CD8-positive, alpha-beta memory T cell (primary cell): ENCODE measurements around the gene STAP2. TPM values are rescaled to one million over a fixed set of nuclear protein-coding genes. Genes with fewer than 3 reads are reported as not detected.
"Not testable (repeated sequence)": the region's sequence is repeated elsewhere in the genome, so short reads cannot be mapped to it uniquely, and the experiment has no call there.

Experiments
- CTCF ChIA-PET: fragments of 350-600 bp; sonication (Branson Sonifier 250); formaldehyde crosslinking; loops from one replicate; lab custom pipeline; 2021; ENCODE audit warnings: antibody characterized with exemption; lab: Charles Lee
- POLR2A ChIA-PET: fragments of 350-600 bp; sonication (Branson Sonifier 250); formaldehyde crosslinking; loops from one replicate; lab custom pipeline; 2021; ENCODE audit warnings: antibody characterized with exemption; lab: Charles Lee
- DNase-seq, 5 donors: peaks; one replicate each; pipeline versions ENCODE4 v3.0.0 to v3.0.0-alpha.2; 2020 to 2022; ENCODE audit warnings: mixed read lengths in 1 of 5
- H3K27ac ChIP-seq: one replicate; pipeline ENCODE4 v1.7.0; 2013; ENCODE audit warnings: low read depth, mild to moderate bottlenecking, low read length, moderate library complexity
- H3K27me3 ChIP-seq: 2 replicates; pipeline ENCODE4 v1.7.0; 2013; ENCODE audit warnings: low read length, mild to moderate bottlenecking; ENCODE audit not compliant: insufficient read depth, poor library complexity, severe bottlenecking
- H3K36me3 ChIP-seq: 2 replicates; pipeline ENCODE4 v1.7.0; 2013; ENCODE audit warnings: mild to moderate bottlenecking, low read length, moderate library complexity; ENCODE audit not compliant: insufficient read depth
- H3K4me1 ChIP-seq: 2 replicates; pipeline ENCODE4 v1.7.0; 2013; ENCODE audit warnings: mild to moderate bottlenecking, low read length, moderate library complexity; ENCODE audit not compliant: insufficient read depth
- H3K4me3 ChIP-seq: 2 replicates; pipeline ENCODE4 v1.7.0; 2013; ENCODE audit warnings: mild to moderate bottlenecking, low read length
- H3K9me3 ChIP-seq: 2 replicates; pipeline ENCODE4 v1.7.0; 2013; ENCODE audit warnings: mild to moderate bottlenecking, low read length
- H3K27ac Mint-ChIP-seq, 8 donors: one replicate each; pipeline ENCODE4 v1.8.0; 2020 to 2021; ENCODE audit warnings: mixed read lengths in 8 of 8, mild to moderate bottlenecking in 6 of 8, inconsistent platforms in 3 of 8, moderate library complexity in 3 of 8
- H3K27me3 Mint-ChIP-seq, 2 donors: one replicate each; pipeline ENCODE4 v1.8.0; 2020 to 2021; ENCODE audit warnings: mixed read lengths in 2 of 2, mild to moderate bottlenecking in 1 of 2, moderate library complexity in 1 of 2
- H3K36me3 Mint-ChIP-seq, 3 donors: one replicate each; pipeline ENCODE4 v1.8.0; 2020 to 2021; ENCODE audit warnings: mixed read lengths in 3 of 3, inconsistent platforms in 1 of 3, mild to moderate bottlenecking in 1 of 3
- H3K4me1 Mint-ChIP-seq, 3 donors: one replicate each; pipeline ENCODE4 v1.8.0; 2020 to 2021; ENCODE audit warnings: mixed read lengths in 3 of 3, inconsistent platforms in 1 of 3, mild to moderate bottlenecking in 1 of 3
- H3K4me3 Mint-ChIP-seq, 7 donors: one replicate each; pipeline ENCODE4 v1.8.0; 2020 to 2021; ENCODE audit warnings: mixed read lengths in 7 of 7, mild to moderate bottlenecking in 6 of 7, moderate library complexity in 4 of 7, inconsistent platforms in 2 of 7
- H3K9me3 Mint-ChIP-seq, 5 donors: one replicate each; pipeline ENCODE4 v1.8.0; 2020 to 2022; ENCODE audit warnings: mixed read lengths in 5 of 5, mild to moderate bottlenecking in 3 of 5, moderate library complexity in 2 of 5, inconsistent platforms in 1 of 5
- polyA plus RNA-seq: library from polyadenylated mRNA; unstranded; fragments of 300-500 nt; fragmentation: Illumina TruSeq; gene quantifications from one replicate; pipeline ENCODE4 v1.2.3, GENCODE V29; 2021
- total RNA-seq, 2 experiments: library from RNA; stranded (reverse); gene quantifications; one replicate each; pipeline ENCODE4 v1.2.3, GENCODE V29; 2021

Gene STAP2
- total and polyA plus RNA-seq, 3 experiments from 2014 or later = 1.8 to 6.1 (median 3.9) TPM

DNA sequence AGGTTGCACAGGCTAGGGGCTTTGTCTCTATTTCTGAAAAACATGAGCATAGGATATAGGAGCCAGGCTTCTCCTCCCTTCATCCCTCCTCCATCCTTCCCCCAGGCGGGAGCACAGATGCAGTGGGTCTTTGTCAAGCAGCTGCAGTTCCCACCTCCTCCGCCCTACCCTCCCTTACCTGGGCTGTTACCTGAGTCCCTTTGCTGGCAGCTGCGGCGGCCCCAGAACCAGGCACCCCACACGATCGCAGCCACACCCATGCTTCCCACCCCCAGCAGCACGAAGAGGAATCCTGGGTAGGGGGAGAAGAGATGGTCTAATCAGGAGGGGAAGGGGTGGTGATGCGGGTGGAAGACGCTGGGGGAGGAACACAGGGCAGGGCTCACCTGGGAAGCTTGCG is 44.2 kb downstream of the STAP2 start:
- Histone ChIP-seq H3K36me3 (no peaks in the 10 kb centered on the region), H3K9me3 (no peaks in the 10 kb centered on the region), H3K4me3 (no peak overlapping the region), H3K4me1 (no peaks in the 10 kb centered on the region), H3K27ac (no peak overlapping the region), H3K27me3 (no peaks in the 10 kb centered on the region)
- Mint-ChIP-seq H3K36me3 (peaks cover 0 to 10% (median 2%) of the 10 kb centered on the region in 3 donors), H3K4me3 (no peak overlapping the region), H3K27ac (no peak overlapping the region), H3K4me1 (peaks cover 2 to 4% (median 4%) of the 10 kb centered on the region in 3 donors), H3K27me3 (no peaks in the 10 kb centered on the region), H3K9me3 (no peaks in the 10 kb centered on the region)
- POLR2A ChIA-PET = interaction anchor here (0.7 kb wide), 1 partner anchor 213 kb away, joined by 3 read pairs; no protein-coding TSS in a partner anchor
- DNase-seq = no peak
- CTCF ChIA-PET = no interaction called here

GRCh38 chr19:4292515-4292914 is 46.1 kb downstream of the STAP2 start:
- no peak for DNase-seq
- Mint-ChIP-seq H3K9me3 (no peaks in the 10 kb centered on the region), H3K27ac (no peak overlapping the region), H3K4me1 (no peaks in the 10 kb centered on the region), H3K4me3 (no peak overlapping the region), H3K36me3 (peaks cover 0 to 10% (median 0%) of the 10 kb centered on the region in 3 donors), H3K27me3 (peaks cover 0 to 6% of the 10 kb centered on the region in 2 donors)
- H3K4me3 ChIP-seq = no peak overlapping the region
- no peaks in the 10 kb centered on the region for H3K4me1 ChIP-seq
- no peak overlapping the region for H3K27ac ChIP-seq
- no peaks in the 10 kb centered on the region for H3K9me3 ChIP-seq
- POLR2A ChIA-PET = no interaction called here
- no peaks in the 10 kb centered on the region for H3K27me3 ChIP-seq
- H3K36me3 ChIP-seq = no peaks in the 10 kb centered on the region
- CTCF ChIA-PET = no interaction called here

GRCh38 chr19:4291184-4291732 is 47.4 kb downstream of the STAP2 start:
- Histone ChIP-seq H3K4me1 (no peaks in the 10 kb centered on the region), H3K9me3 (no peaks in the 10 kb centered on the region), H3K27ac (no peak overlapping the region), H3K4me3 (no peak overlapping the region), H3K27me3 (no peaks in the 10 kb centered on the region), H3K36me3 (no peaks in the 10 kb centered on the region)
- ChIA-PET CTCF (no interaction called here), POLR2A (no interaction called here)
- Mint-ChIP-seq H3K27ac (no peak overlapping the region), H3K27me3 (peaks cover 0 to 6% of the 10 kb centered on the region in 2 donors), H3K4me1 (no peaks in the 10 kb centered on the region), H3K36me3 (peaks cover 0 to 10% (median 0%) of the 10 kb centered on the region in 3 donors), H3K4me3 (no peak overlapping the region), H3K9me3 (no peaks in the 10 kb centered on the region)
- no peak for DNase-seq

- Histone ChIP-seq H3K27ac (no peak overlapping the region), H3K36me3 (no peaks in the 10 kb centered on the region), H3K9me3 (no peaks in the 10 kb centered on the region), H3K4me1 (no peaks in the 10 kb centered on the region), H3K27me3 (no peaks in the 10 kb centered on the region), H3K4me3 (no peak overlapping the region)
- Mint-ChIP-seq H3K36me3 (peaks cover 0 to 5% (median 0%) of the 10 kb centered on the region in 3 donors), H3K9me3 (no peaks in the 10 kb centered on the region), H3K4me1 (no peaks in the 10 kb centered on the region), H3K27ac (no peak overlapping the region), H3K4me3 (no peak overlapping the region), H3K27me3 (peaks cover 0 to 6% of the 10 kb centered on the region in 2 donors)
- POLR2A ChIA-PET = no interaction called here
- DNase-seq = no peak
- CTCF ChIA-PET = no interaction called here
Measured at GRCh38 chr19:4288091-4288777, 50.4 kb downstream of the STAP2 start.

DNA sequence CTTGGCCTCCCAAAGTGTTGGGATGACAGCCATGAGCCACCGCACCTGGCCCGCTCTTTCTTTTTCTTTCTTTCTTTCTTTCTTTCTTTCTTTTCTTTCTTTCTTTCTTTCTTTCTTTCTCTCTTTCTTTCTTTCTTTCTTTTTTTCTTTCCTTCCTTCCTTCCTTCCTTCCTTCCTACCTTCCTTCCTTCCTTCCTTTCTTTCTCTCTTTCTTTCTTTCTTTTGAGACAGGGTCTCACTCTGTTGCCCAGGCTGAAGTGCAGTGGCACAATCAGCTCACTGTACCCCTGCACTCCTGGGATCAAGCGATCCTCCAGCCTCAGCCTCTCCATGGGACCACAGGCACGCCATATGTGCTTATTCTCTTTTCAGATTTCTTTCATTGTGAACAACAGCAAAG is 52.5 kb downstream of the STAP2 start:
- H3K36me3 ChIP-seq, H3K27me3 ChIP-seq, H3K4me3 ChIP-seq, H3K9me3 ChIP-seq, H3K4me1 Mint-ChIP-seq, H3K36me3 Mint-ChIP-seq, H3K9me3 Mint-ChIP-seq, H3K4me1 ChIP-seq, DNase-seq, H3K27ac ChIP-seq, H3K4me3 Mint-ChIP-seq, H3K27ac Mint-ChIP-seq, CTCF ChIA-PET, POLR2A ChIA-PET: not testable (repeated sequence)
- H3K27me3 Mint-ChIP-seq = peaks cover 5 to 15% of the 10 kb centered on the region in 2 donors

- H3K36me3 ChIP-seq = no peaks in the 10 kb centered on the region
- H3K4me3 ChIP-seq = no peak overlapping the region
- Mint-ChIP-seq H3K4me3 (no peak overlapping the region), H3K9me3 (no peaks in the 10 kb centered on the region), H3K36me3 (no peaks in the 10 kb centered on the region), H3K27ac (peak overlapping the region in 1 of 8 donors; percentile 21), H3K27me3 (peaks cover 11 to 18% of the 10 kb centered on the region in 2 donors), H3K4me1 (peaks cover 0 to under 1% (median 0%) of the 10 kb centered on the region in 3 donors)
- ChIA-PET POLR2A (no interaction called here), CTCF (interaction anchor here (1.0 kb wide), 1 partner anchor 115 kb away, joined by 3 read pairs; the partner anchor contains the start of gene SH3GL1)
- DNase-seq = no peak
- H3K27me3 ChIP-seq = peaks cover 5% of the 10 kb centered on the region
- no peaks in the 10 kb centered on the region for H3K4me1 ChIP-seq
- H3K27ac ChIP-seq = no peak overlapping the region
- H3K9me3 ChIP-seq = no peaks in the 10 kb centered on the region
Measured at GRCh38 chr19:4284974-4285373, 53.7 kb downstream of the STAP2 start.

DNA sequence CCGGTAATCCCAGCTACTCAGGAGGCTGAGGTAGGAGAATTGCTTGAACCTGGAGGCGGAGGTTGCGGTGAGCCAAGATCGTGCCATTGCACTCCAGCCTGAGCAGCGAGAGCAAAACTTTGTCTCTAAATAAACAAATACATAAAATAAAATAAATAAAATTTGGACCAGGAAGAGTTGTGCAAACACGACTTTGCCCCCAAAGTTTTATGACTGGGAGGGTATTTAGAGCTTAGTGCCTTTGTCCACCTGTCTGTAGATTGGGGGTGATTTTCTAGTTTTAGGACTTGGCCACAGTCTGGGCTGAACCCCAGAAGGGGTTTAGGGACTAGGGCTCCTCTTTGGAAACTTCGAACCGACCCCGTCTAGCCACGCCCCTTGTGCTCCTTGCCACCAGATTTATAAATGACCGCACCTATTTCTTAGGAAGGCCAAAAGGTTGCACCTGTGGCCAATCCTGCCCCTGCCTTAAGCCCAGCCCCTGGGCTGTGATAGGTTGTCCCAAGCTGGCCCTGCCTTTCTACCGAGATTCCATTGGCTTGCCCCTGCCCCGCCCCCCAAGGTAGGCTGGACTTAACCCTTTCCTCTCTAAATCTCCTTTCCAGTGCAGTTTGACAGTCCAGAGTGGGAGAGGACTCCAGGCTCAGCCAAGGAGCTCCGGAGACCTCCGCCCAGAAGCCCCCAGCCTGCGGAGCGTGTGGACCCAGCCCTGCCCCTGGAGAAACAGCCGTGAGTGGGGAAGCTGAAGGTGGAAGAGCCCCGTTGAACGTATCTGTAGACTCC is 54.3 kb downstream of the STAP2 start:
- Histone ChIP-seq H3K27me3 (peaks cover 7% of the 10 kb centered on the region), H3K4me1 (no peaks in the 10 kb centered on the region), H3K4me3 (no peak overlapping the region), H3K36me3 (no peaks in the 10 kb centered on the region), H3K27ac (no peak overlapping the region), H3K9me3 (no peaks in the 10 kb centered on the region)
- Mint-ChIP-seq H3K4me1 (peaks cover 0 to 3% (median 2%) of the 10 kb centered on the region in 3 donors), H3K27ac (peak overlapping the region in 1 of 8 donors; percentile 21), H3K4me3 (no peak overlapping the region), H3K9me3 (no peaks in the 10 kb centered on the region), H3K36me3 (no peaks in the 10 kb centered on the region), H3K27me3 (peaks cover 14 to 18% of the 10 kb centered on the region in 2 donors)
- no peak for DNase-seq
- CTCF ChIA-PET = interaction anchor here (1.0 kb wide), 1 partner anchor 116 kb away, joined by 3 read pairs; the partner anchor contains the start of gene SH3GL1
- POLR2A ChIA-PET = no interaction called here
